ENCODE results near the gene GDF7. TPM values are rescaled to one million over a fixed set of nuclear protein-coding genes. Genes with fewer than 3 reads are reported as not detected.

The GDF7 gene
- under 0.01 and 0.13 TPM in 2 replicates for total RNA-seq

GRCh38 chr2:20666304-20667150 is at the start of gene GDF7:
TSS of gene GDF7 (plus strand) at chr2:20667144. CDS start at chr2:20667240, 96 bp downstream.
- Histone ChIP-seq H3K36me3 (ENCODE audit: control insufficient read depth, insufficient read depth, low read length) (no peaks in the 10 kb centered on the region), H3K27me3 (ENCODE audit: control insufficient read depth, insufficient read depth, low read length) (peaks cover 46% of the 10 kb centered on the region), H3K4me3 (ENCODE audit: low read depth, low read length) (peak within 1 kb of the TSS; percentile 41)
- FAIRE-seq (no peak), DNase-seq (ENCODE audit: low read depth) (no peak)
- TF ChIP-seq, protein P1, sequence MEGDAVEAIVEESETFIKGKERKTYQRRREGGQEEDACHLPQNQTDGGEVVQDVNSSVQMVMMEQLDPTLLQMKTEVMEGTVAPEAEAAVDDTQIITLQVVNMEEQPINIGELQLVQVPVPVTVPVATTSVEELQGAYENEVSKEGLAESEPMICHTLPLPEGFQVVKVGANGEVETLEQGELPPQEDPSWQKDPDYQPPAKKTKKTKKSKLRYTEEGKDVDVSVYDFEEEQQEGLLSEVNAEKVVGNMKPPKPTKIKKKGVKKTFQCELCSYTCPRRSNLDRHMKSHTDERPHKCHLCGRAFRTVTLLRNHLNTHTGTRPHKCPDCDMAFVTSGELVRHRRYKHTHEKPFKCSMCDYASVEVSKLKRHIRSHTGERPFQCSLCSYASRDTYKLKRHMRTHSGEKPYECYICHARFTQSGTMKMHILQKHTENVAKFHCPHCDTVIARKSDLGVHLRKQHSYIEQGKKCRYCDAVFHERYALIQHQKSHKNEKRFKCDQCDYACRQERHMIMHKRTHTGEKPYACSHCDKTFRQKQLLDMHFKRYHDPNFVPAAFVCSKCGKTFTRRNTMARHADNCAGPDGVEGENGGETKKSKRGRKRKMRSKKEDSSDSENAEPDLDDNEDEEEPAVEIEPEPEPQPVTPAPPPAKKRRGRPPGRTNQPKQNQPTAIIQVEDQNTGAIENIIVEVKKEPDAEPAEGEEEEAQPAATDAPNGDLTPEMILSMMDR (IDR thresholded peaks at IDR 0.05; ENCODE audit: insufficient read depth, low read length, severe bottlenecking), result peak; percentile 4

- FAIRE-seq (no peak), DNase-seq (ENCODE audit: low read depth) (peak; percentile 82)
- TF ChIP-seq, protein P1 (IDR thresholded peaks at IDR 0.05; ENCODE audit: insufficient read depth, low read length, severe bottlenecking), result peak; percentile 49
These were observed 49.0 kb upstream of the GDF7 start for GRCh38 chr2:20617892-20618467.

GRCh38 chr2:20618468-20618885 is 48.5 kb upstream of the GDF7 start:
- Histone ChIP-seq H3K36me3 (ENCODE audit: control insufficient read depth, insufficient read depth, low read length) (peaks cover 2% of the 10 kb centered on the region), H3K27me3 (ENCODE audit: control insufficient read depth, insufficient read depth, low read length) (no peaks in the 10 kb centered on the region), H3K4me3 (ENCODE audit: low read depth, low read length) (no peak overlapping the region)
- TF ChIP-seq, protein P1 (IDR thresholded peaks at IDR 0.05; ENCODE audit: insufficient read depth, low read length, severe bottlenecking), result no peak
- DNase-seq (ENCODE audit: low read depth) (no peak), FAIRE-seq (no peak)

More at GRCh38 chr2:20617892-20618467, 49.0 kb upstream of the GDF7 start:
- peaks cover 1% of the 10 kb centered on the region for H3K36me3 ChIP-seq (ENCODE audit: control insufficient read depth, insufficient read depth, low read length)
- no peak overlapping the region for H3K4me3 ChIP-seq (ENCODE audit: low read depth, low read length)
- H3K27me3 ChIP-seq (ENCODE audit: control insufficient read depth, insufficient read depth, low read length), result no peaks in the 10 kb centered on the region

DNA sequence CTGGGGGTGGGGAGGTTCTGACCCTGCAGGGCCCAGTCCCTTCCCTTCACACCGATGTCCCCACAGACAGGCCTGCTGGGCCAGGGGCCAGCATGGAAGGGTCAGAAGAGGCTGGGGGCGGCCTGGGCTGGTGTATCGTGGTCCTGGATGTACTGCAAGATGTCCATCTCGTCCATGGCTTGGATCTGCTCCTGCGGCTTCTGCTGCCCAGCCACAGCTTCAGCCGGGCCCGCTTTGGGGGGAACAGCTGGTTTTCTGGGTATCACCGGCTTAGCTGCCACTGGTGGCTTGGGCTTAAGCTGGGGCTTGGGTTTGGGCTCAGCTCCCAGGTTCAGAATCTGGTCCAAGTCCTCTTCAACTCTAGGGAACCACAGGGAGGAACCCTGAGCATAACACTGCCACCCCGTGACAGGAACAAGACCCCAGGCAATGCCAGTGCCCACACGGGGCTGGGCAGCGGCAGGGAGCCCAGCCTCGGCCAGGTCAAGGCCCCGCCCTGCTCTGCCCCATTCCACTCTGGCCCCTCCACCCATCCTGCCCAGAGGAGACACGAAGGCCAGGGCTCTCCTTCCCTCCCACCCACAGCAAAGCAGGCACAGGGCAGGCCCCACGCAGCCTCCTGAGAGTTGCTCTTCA is 47.9 kb upstream of the GDF7 start:
- no peak for DNase-seq (ENCODE audit: low read depth)
- Histone ChIP-seq H3K36me3 (ENCODE audit: control insufficient read depth, insufficient read depth, low read length) (peaks cover 2% of the 10 kb centered on the region), H3K4me3 (ENCODE audit: low read depth, low read length) (no peak overlapping the region), H3K27me3 (ENCODE audit: control insufficient read depth, insufficient read depth, low read length) (no peaks in the 10 kb centered on the region)
- TF ChIP-seq, protein P1 (IDR thresholded peaks at IDR 0.05; ENCODE audit: insufficient read depth, low read length, severe bottlenecking), result no peak
- no peak for FAIRE-seq

- FAIRE-seq (no peak), DNase-seq (ENCODE audit: low read depth) (no peak)
- peaks cover 4% of the 10 kb centered on the region for H3K36me3 ChIP-seq (ENCODE audit: control insufficient read depth, insufficient read depth, low read length)
These were observed 47.3 kb upstream of the GDF7 start for GRCh38 chr2:20619624-20620024.

More at GRCh38 chr2:20619624-20620024, 47.3 kb upstream of the GDF7 start:
- Histone ChIP-seq H3K4me3 (ENCODE audit: low read depth, low read length) (no peak overlapping the region), H3K27me3 (ENCODE audit: control insufficient read depth, insufficient read depth, low read length) (no peaks in the 10 kb centered on the region)
- TF ChIP-seq, protein P1 (IDR thresholded peaks at IDR 0.05; ENCODE audit: insufficient read depth, low read length, severe bottlenecking), result no peak
